Neural crest cell (in vitro differentiated cells): ENCODE results near the gene MTFP1. TPM values are rescaled to one million over a fixed set of nuclear protein-coding genes. Genes with fewer than 3 reads are reported as not detected.

Experiments
- DNase-seq: peaks from one replicate; pipeline ENCODE4 v3.0.0; 2021; ENCODE audit warnings: low read depth, mixed read lengths, low spot score
- H3K27ac Mint-ChIP-seq: one replicate; pipeline ENCODE4 v1.8.0; 2021; ENCODE audit warnings: mild to moderate bottlenecking, mixed read lengths; ENCODE audit not compliant: unreplicated experiment
- H3K27me3 Mint-ChIP-seq: 2 replicates; pipeline ENCODE4 v1.8.0; 2021; ENCODE audit warnings: low read depth, mild to moderate bottlenecking, mixed read lengths
- H3K36me3 Mint-ChIP-seq: 2 replicates; pipeline ENCODE4 v1.8.0; 2021; ENCODE audit warnings: low read depth, mild to moderate bottlenecking, mixed read lengths
- H3K4me1 Mint-ChIP-seq: 2 replicates; pipeline ENCODE4 v1.8.0; 2021; ENCODE audit warnings: mixed read lengths
- H3K4me3 Mint-ChIP-seq: one replicate; pipeline ENCODE4 v1.8.0; 2021; ENCODE audit warnings: mild to moderate bottlenecking, mixed read lengths
- H3K9me3 Mint-ChIP-seq: 2 replicates; pipeline ENCODE4 v1.8.0; 2021; ENCODE audit warnings: mixed read lengths
- total RNA-seq: library from RNA; stranded (reverse); gene quantifications from 2 replicates; pipeline ENCODE4 v1.2.1, GENCODE V29; 2021
- TF ChIP-seq, protein P1 (sequence below): fragments of 200-600 bp; sonication (generic); conservative IDR thresholded peaks from 2 replicates; pipeline ENCODE4 v1.5.0; 2021; ENCODE audit warnings: antibody characterized with exemption, mild to moderate bottlenecking

Gene MTFP1
- total RNA-seq, 1 donor from 2014 or later = 37.4 TPM

DNA sequence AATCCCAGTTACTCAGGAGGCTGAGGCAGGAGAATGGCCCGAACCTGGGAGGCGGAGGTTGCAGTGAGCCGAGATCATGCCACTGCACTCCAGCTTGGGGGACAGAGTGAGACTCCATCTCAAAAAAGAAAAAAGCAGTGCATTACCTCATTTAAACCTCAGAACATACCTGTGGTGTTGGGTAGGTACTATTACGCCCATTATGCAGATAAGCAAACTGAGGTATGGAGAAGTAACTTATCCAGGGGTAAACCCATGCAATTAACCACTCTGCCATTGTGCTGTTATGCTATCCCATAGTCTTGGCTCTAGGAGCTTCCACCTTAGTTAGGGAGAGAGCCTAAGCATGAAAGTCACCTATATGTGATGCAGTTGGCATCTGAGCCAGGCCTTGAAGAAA, 48.6 kb downstream of the MTFP1 start:
- Mint-ChIP-seq H3K27ac (no peak overlapping the region), H3K4me3 (no peak overlapping the region), H3K4me1 (no peaks in the 10 kb centered on the region), H3K27me3 (peaks cover 20% of the 10 kb centered on the region), H3K36me3 (no peaks in the 10 kb centered on the region), H3K9me3 (no peaks in the 10 kb centered on the region)
- TF ChIP-seq, protein P1, sequence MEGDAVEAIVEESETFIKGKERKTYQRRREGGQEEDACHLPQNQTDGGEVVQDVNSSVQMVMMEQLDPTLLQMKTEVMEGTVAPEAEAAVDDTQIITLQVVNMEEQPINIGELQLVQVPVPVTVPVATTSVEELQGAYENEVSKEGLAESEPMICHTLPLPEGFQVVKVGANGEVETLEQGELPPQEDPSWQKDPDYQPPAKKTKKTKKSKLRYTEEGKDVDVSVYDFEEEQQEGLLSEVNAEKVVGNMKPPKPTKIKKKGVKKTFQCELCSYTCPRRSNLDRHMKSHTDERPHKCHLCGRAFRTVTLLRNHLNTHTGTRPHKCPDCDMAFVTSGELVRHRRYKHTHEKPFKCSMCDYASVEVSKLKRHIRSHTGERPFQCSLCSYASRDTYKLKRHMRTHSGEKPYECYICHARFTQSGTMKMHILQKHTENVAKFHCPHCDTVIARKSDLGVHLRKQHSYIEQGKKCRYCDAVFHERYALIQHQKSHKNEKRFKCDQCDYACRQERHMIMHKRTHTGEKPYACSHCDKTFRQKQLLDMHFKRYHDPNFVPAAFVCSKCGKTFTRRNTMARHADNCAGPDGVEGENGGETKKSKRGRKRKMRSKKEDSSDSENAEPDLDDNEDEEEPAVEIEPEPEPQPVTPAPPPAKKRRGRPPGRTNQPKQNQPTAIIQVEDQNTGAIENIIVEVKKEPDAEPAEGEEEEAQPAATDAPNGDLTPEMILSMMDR = no peak
- no peak for DNase-seq

DNA sequence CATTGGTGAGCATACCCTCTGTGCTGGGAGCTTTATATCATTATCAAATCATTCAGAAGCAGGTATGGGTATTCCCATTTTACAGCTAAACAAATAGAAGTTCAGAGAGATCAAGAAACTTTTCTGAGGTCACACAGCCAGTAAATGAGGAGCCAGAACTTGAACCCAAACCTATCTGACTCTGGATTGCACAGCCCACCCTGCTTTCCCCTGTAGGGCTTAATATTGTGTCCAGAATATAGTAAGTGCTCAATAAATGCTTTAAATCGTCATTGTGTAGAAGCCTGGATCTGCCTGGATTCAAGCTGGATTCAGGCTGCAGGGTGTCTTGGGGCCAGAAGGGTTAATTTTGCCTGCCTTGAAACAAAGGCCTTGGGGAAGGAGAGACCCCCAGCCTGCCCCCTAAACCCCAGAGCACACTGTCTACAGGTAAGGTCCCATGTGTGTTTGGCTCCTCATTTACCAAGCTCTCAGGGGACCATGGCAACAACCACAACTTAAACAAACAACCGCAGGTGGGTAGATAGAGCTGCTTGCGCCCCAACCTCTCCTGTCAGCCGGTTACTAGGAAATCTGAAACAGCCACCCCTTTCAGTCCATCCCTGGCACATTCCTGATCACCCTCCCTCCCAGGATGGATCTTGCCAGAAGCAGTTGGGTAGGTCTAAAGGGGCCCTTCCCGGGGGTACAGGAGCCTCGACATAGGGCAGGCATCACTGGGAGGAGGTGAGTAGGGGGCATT, 49.3 kb downstream of the MTFP1 start:
- Mint-ChIP-seq H3K9me3 (no peaks in the 10 kb centered on the region), H3K27me3 (peaks cover 21% of the 10 kb centered on the region), H3K4me1 (no peaks in the 10 kb centered on the region), H3K36me3 (no peaks in the 10 kb centered on the region), H3K27ac (no peak overlapping the region), H3K4me3 (no peak overlapping the region)
- no peak for DNase-seq
- TF ChIP-seq, protein P1 = no peak

Other genes with a start within 250 kb of the MTFP1 start
- 0.57 and 1.1 TPM in 2 replicates for gene LIF, start 179.0 kb upstream of the MTFP1 start, total RNA-seq
- not detected in 2 replicates for gene OSM, start 158.9 kb upstream of the MTFP1 start, total RNA-seq
- 6.2 and 8.7 TPM in 2 replicates for gene CASTOR1, start 136.3 kb upstream of the MTFP1 start, total RNA-seq
- 8.2 and 8.5 TPM in 2 replicates for gene TBC1D10A, start 98.8 kb upstream of the MTFP1 start, total RNA-seq
- gene SF3A1, start 68.9 kb upstream of the MTFP1 start, total RNA-seq = 252 and 265 TPM in 2 replicates
- 8.3 and 9.3 TPM in 2 replicates for gene CCDC157, start 68.8 kb upstream of the MTFP1 start, total RNA-seq
- gene RNF215, start 38.4 kb upstream of the MTFP1 start, total RNA-seq = 27.4 and 29.2 TPM in 2 replicates
- 10.8 and 11.6 TPM in 2 replicates for gene SEC14L2, start 28.8 kb upstream of the MTFP1 start, total RNA-seq
- gene SEC14L3, start 46.2 kb downstream of the MTFP1 start, total RNA-seq = not detected in 2 replicates
- 0.11 and 0.21 TPM in 2 replicates for gene SEC14L4, start 79.9 kb downstream of the MTFP1 start, total RNA-seq
- 3.3 and 3.6 TPM in 2 replicates for gene SEC14L6, start 121.0 kb downstream of the MTFP1 start, total RNA-seq
- gene GAL3ST1, start 148.9 kb downstream of the MTFP1 start, total RNA-seq = 7.3 and 8.8 TPM in 2 replicates
- 107 and 115 TPM in 2 replicates for gene PES1, start 166.1 kb downstream of the MTFP1 start, total RNA-seq
- 16.2 and 17.4 TPM in 2 replicates for gene TCN2, start 181.4 kb downstream of the MTFP1 start, total RNA-seq
- 4.4 and 4.5 TPM in 2 replicates for gene SLC35E4, start 210.0 kb downstream of the MTFP1 start, total RNA-seq
- gene DUSP18, start 242.1 kb downstream of the MTFP1 start, total RNA-seq = 7.8 and 8.1 TPM in 2 replicates